Esophagus squamous epithelium (tissue), 5 donors: Measurements from ENCODE around the gene TBL1X. TPM values are rescaled to one million over a fixed set of nuclear protein-coding genes. Genes with fewer than 3 reads are reported as not detected.
A peak's percentile ranks its signal among the peaks of the same experiment; 100 is the strongest.

Experiments used
- DNase-seq: peaks from one replicate; lab custom pipeline; 2025; lab: John Stamatoyannopoulos, UW
- H3K27ac ChIP-seq, 4 donors: fragments of 200-600 bp; sonication (generic); one replicate each; pipeline ENCODE4 v1.5.1; 2016 to 2019; ENCODE audit warnings: mild to moderate bottlenecking in 1 of 4
- H3K27me3 ChIP-seq, 4 donors: fragments of 200-600 bp; sonication (generic); 1 replicate in 3 of 4; 2 replicates in 1 of 4; pipeline versions ENCODE4 v1.5.1 to v1.6.0; 2017 to 2021; ENCODE audit warnings: antibody characterized with exemption in 1 of 4
- H3K36me3 ChIP-seq, 3 donors: fragments of 200-600 bp; sonication (generic); one replicate each; pipeline ENCODE4 v1.5.1; 2016 to 2019
- H3K4me1 ChIP-seq, 3 donors: fragments of 200-600 bp; sonication (generic); one replicate each; pipeline ENCODE4 v1.5.1; 2017 to 2019
- H3K4me3 ChIP-seq, 4 donors: fragments of 200-600 bp; sonication (generic); 1 replicate in 3 of 4; 2 replicates in 1 of 4; pipeline ENCODE4 v1.5.1; 2016 to 2019; ENCODE audit warnings: mild to moderate bottlenecking in 2 of 4, moderate library complexity in 1 of 4
- H3K9me3 ChIP-seq, 3 donors: fragments of 200-600 bp; sonication (generic); one replicate each; pipeline ENCODE4 v1.5.1; 2016 to 2019
- CTCF ChIP-seq, 6 experiments: fragments of 450-650 bp in 4 of 6; fragments of 200-600 bp in 2 of 6; sonication (generic) in 2 of 6; IDR thresholded peaks; one replicate each; pipeline ENCODE4 v1.5.1; 2016 to 2019; ENCODE audit warnings: antibody characterized with exemption in 6 of 6, mild to moderate bottlenecking in 4 of 6, moderate library complexity in 4 of 6
- POLR2A ChIP-seq, 4 donors: fragments of 450-650 bp; IDR thresholded peaks; one replicate each; pipeline ENCODE4 v1.6.1; 2017; ENCODE audit warnings: antibody characterized with exemption in 4 of 4, mild to moderate bottlenecking in 4 of 4, moderate library complexity in 3 of 4
- WGBS, 2 donors: methylation state at CpG; one replicate each; pipeline ENCODE4 v1.1.5; 2018; 5-methylcytosine and 5-hydroxymethylcytosine counted together
- intact Hi-C: fragments of 100-400 bp; cut with DNase I; formaldehyde crosslinking; loops from one replicate; pipeline ENCODE4 v1.15.0; 2022
- total RNA-seq, 4 donors: library from RNA; depleted of rRNA; stranded (reverse); fragments of >200 nt; gene quantifications; one replicate each; pipeline ENCODE4 v1.1.0, GENCODE V29; 2016
- donor health status: DM: yes; HTN: yes; CAD: no.

The TBL1X gene
- total RNA-seq, 4 donors from 2014 or later, result 17.5 to 24.2 (median 21.8) TPM

GRCh38 chrX:9566150-9566621 is 101.3 kb downstream of the TBL1X start:
- intact Hi-C loops, result no loop called here
- TF ChIP-seq CTCF (IDR thresholded peaks at IDR 0.05) (peak in 1 of 6 experiments; percentile 21), POLR2A (IDR thresholded peaks at IDR 0.05) (no peak)
- Histone ChIP-seq H3K4me3 (no peak overlapping the region), H3K27me3 (no peaks in the 10 kb centered on the region), H3K36me3 (no peaks in the 10 kb centered on the region), H3K4me1 (peaks cover 0 to 30% (median 8%) of the 10 kb centered on the region in 3 donors), H3K9me3 (no peaks in the 10 kb centered on the region), H3K27ac (no peak overlapping the region)
- WGBS, 2 donors, result 8 to 27% methylated on average over 6 of the region's 6 CpGs
- DNase-seq, result no peak

- Histone ChIP-seq H3K36me3 (no peaks in the 10 kb centered on the region), H3K4me3 (no peak overlapping the region), H3K4me1 (peaks cover 0 to 30% (median 8%) of the 10 kb centered on the region in 3 donors), H3K27me3 (no peaks in the 10 kb centered on the region), H3K9me3 (no peaks in the 10 kb centered on the region), H3K27ac (no peak overlapping the region)
- no peak for TF ChIP-seq CTCF (IDR thresholded peaks at IDR 0.05)
- TF ChIP-seq POLR2A (IDR thresholded peaks at IDR 0.05), result no peak
- intact Hi-C loops, result no loop called here
- no peak for DNase-seq
- 29 to 71% methylated on average over 9 to 10 of the region's 10 CpGs for WGBS, 2 donors
Observed at GRCh38 chrX:9569876-9570301, 105.0 kb downstream of the TBL1X start.

- H3K4me3 ChIP-seq, result no peak overlapping the region
- no peaks in the 10 kb centered on the region for H3K36me3 ChIP-seq
- intact Hi-C loops, result no loop called here
- H3K27me3 ChIP-seq, result no peaks in the 10 kb centered on the region
- no peak overlapping the region for H3K27ac ChIP-seq
- TF ChIP-seq CTCF (IDR thresholded peaks at IDR 0.05) (no peak), POLR2A (IDR thresholded peaks at IDR 0.05) (no peak)
- no peaks in the 10 kb centered on the region for H3K9me3 ChIP-seq
- WGBS, 2 donors, result 44 to 50% methylated on average over 2 to 5 of the region's 12 CpGs
- H3K4me1 ChIP-seq, result peaks cover 0 to 11% (median 0%) of the 10 kb centered on the region in 3 donors
- no peak for DNase-seq
Observed at GRCh38 chrX:9573282-9574106, 108.6 kb downstream of the TBL1X start.

DNA sequence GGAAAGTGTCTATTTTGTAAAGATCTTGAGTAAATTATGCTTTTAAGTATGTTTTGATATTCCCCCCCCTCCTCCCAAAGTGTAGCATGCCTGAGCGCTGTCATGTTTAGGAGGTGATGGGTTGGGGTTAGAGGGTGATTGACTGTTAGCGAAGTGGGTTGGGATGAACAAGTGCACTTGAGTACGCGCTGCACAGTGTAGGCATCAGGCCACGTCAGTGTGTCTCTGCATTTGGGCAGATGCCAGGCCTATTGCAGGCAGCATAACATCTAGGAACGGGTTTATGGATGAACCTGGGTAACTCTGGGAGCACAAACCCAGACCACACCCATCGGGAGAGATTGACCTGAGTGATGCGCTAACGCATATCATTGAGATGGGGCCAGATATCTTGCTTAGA is 111.2 kb downstream of the TBL1X start:
- intact Hi-C loops, result no loop called here
- DNase-seq, result no peak
- H3K27me3 ChIP-seq, result no peaks in the 10 kb centered on the region
- H3K4me1 ChIP-seq, result no peaks in the 10 kb centered on the region
- H3K27ac ChIP-seq, result no peak overlapping the region
- 94 to 97% methylated on average over 6 to 9 of the region's 9 CpGs for whole genome bisulfite sequencing, 2 donors
- TF ChIP-seq POLR2A (IDR thresholded peaks at IDR 0.05) (no peak), CTCF (IDR thresholded peaks at IDR 0.05) (no peak)
- no peaks in the 10 kb centered on the region for H3K9me3 ChIP-seq
- H3K36me3 ChIP-seq, result no peaks in the 10 kb centered on the region
- no peak overlapping the region for H3K4me3 ChIP-seq

GRCh38 chrX:9577555-9577954 is 112.7 kb downstream of the TBL1X start:
- no peak for DNase-seq
- H3K36me3 ChIP-seq, result no peaks in the 10 kb centered on the region
- intact Hi-C loops, result no loop called here
- TF ChIP-seq POLR2A (IDR thresholded peaks at IDR 0.05), result no peak
- TF ChIP-seq CTCF (IDR thresholded peaks at IDR 0.05), result no peak
- no peak overlapping the region for H3K4me3 ChIP-seq
- H3K27ac ChIP-seq, result no peak overlapping the region
- H3K9me3 ChIP-seq, result no peaks in the 10 kb centered on the region
- H3K27me3 ChIP-seq, result no peaks in the 10 kb centered on the region
- 82 to 84% methylated on average over 4 to 7 of the region's 9 CpGs for WGBS, 2 donors
- H3K4me1 ChIP-seq, result no peaks in the 10 kb centered on the region
